ENCODE results near the gene SCUBE1. TPM values are rescaled to one million over a fixed set of nuclear protein-coding genes. Genes with fewer than 3 reads are reported as not detected.

The SCUBE1 gene
- total and polyA plus RNA-seq, 2 experiments from 2014 or later: 0.81 to 3.2 TPM

DNA sequence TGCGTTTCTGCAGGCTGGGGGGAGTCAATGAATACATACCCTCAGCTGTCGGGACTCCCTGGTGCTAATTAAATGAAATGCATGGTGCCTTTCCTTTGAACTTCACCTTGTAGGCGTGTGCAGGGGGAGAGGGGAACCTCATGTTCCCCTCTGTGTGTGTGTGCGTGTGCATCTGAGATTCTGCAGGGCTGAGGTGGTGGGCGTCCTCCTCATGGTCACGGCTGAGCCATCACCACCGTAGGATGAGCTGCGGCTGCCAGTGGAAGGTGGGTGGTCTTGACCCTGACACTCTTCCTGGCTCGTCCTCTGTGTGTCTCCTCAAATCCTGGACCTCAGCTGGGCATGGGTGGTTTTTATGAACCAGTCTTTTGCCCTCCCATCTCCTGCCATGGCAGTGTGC, 103.2 kb downstream of the SCUBE1 start:
- no peaks in the 10 kb centered on the region for H3K9me2 ChIP-seq (ENCODE audit: insufficient read depth)
- H3K4me3 ChIP-seq: no peak overlapping the region
- H3K4me1 ChIP-seq (ENCODE audit: insufficient read depth): no peaks in the 10 kb centered on the region
- no peaks in the 10 kb centered on the region for H3K79me2 ChIP-seq (replicated peaks; ENCODE audit: insufficient read depth)
- no peaks in the 10 kb centered on the region for H3K36me3 ChIP-seq (ENCODE audit: insufficient read depth)
- no peak for DNase-seq (ENCODE audit: low spot score)
- no peak overlapping the region for H3K4me3 Mint-ChIP-seq
- no peaks in the 10 kb centered on the region for H3K27me3 ChIP-seq (ENCODE audit: insufficient read depth)
- H3K36me3 Mint-ChIP-seq (ENCODE audit: low read depth): no peaks in the 10 kb centered on the region
- H3K9me3 Mint-ChIP-seq: no peaks in the 10 kb centered on the region
- H3K27me3 Mint-ChIP-seq (ENCODE audit: insufficient read depth, low read depth, poor library complexity): peaks cover 8% of the 10 kb centered on the region
- H3K27ac Mint-ChIP-seq: no peak overlapping the region
- H3K27ac ChIP-seq (ENCODE audit: low read depth): no peak overlapping the region
- no peak for ATAC-seq
- H3F3A ChIP-seq (replicated peaks; ENCODE audit: low read depth): no peaks in the 10 kb centered on the region
- no peaks in the 10 kb centered on the region for H4K20me1 ChIP-seq (replicated peaks; ENCODE audit: insufficient read depth)
- H3K4me2 ChIP-seq: no peak overlapping the region
- no peak overlapping the region for H2AFZ ChIP-seq
- peaks cover 3% of the 10 kb centered on the region; the same call in 1 of the 3 replicates for H3K4me1 Mint-ChIP-seq
- TF ChIP-seq, protein P1, sequence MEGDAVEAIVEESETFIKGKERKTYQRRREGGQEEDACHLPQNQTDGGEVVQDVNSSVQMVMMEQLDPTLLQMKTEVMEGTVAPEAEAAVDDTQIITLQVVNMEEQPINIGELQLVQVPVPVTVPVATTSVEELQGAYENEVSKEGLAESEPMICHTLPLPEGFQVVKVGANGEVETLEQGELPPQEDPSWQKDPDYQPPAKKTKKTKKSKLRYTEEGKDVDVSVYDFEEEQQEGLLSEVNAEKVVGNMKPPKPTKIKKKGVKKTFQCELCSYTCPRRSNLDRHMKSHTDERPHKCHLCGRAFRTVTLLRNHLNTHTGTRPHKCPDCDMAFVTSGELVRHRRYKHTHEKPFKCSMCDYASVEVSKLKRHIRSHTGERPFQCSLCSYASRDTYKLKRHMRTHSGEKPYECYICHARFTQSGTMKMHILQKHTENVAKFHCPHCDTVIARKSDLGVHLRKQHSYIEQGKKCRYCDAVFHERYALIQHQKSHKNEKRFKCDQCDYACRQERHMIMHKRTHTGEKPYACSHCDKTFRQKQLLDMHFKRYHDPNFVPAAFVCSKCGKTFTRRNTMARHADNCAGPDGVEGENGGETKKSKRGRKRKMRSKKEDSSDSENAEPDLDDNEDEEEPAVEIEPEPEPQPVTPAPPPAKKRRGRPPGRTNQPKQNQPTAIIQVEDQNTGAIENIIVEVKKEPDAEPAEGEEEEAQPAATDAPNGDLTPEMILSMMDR (conservative IDR thresholded peaks at IDR 0.05; ENCODE audit: low read depth in 2 of 2): no peak

DNA sequence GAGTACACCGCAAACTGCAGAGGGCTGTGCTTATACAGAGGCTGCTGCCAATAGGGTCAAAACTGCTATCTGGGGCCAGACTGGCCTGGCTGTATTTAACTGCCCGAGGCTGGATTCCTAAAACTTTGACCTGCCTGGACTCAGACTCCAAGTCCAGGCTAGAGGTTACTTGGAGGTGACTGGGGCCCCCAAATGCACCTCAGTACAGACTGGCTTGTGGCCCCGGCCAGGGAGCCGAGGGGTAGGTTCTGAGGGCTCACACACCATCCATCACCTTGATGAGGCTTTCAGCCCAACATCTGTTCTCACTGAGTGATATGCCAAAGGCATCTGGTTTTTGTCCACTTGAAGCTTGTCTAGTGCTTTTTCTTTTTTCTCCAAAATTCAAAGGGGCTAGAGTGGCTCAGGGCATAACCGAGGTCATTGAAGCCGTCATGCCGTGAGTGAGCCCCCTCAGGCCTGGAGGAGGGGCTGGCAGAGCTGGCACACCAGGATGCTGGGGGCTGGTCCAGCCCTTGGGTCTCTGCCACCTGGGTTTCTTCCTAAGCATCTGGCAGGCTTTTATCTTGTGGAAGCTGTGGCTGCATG, 103.9 kb downstream of the SCUBE1 start:
- Mint-ChIP-seq H3K27ac (no peak overlapping the region), H3K4me1 (peaks cover 3% of the 10 kb centered on the region; the same call in 1 of the 3 replicates), H3K27me3 (ENCODE audit: insufficient read depth, low read depth, poor library complexity) (peaks cover 8% of the 10 kb centered on the region), H3K36me3 (ENCODE audit: low read depth) (no peaks in the 10 kb centered on the region), H3K9me3 (no peaks in the 10 kb centered on the region), H3K4me3 (no peak overlapping the region)
- Histone ChIP-seq H3K36me3 (ENCODE audit: insufficient read depth) (no peaks in the 10 kb centered on the region), H3F3A (replicated peaks; ENCODE audit: low read depth) (no peaks in the 10 kb centered on the region), H3K4me3 (no peak overlapping the region), H2AFZ (no peak overlapping the region), H3K27me3 (ENCODE audit: insufficient read depth) (no peaks in the 10 kb centered on the region), H3K79me2 (replicated peaks; ENCODE audit: insufficient read depth) (no peaks in the 10 kb centered on the region), H3K9me2 (ENCODE audit: insufficient read depth) (no peaks in the 10 kb centered on the region), H4K20me1 (replicated peaks; ENCODE audit: insufficient read depth) (no peaks in the 10 kb centered on the region), H3K27ac (ENCODE audit: low read depth) (no peak overlapping the region), H3K4me2 (no peak overlapping the region), H3K4me1 (ENCODE audit: insufficient read depth) (no peaks in the 10 kb centered on the region)
- no peak for TF ChIP-seq JUNB (IDR thresholded peaks at IDR 0.05; ENCODE audit: unreplicated experiment)
- TF ChIP-seq ZNF114 (CRISPR knock-in tag; IDR thresholded peaks at IDR 0.05): no peak
- no peak for TF ChIP-seq ZNF331 (CRISPR knock-in tag; IDR thresholded peaks at IDR 0.05; ENCODE audit: low read depth)
- no peak for TF ChIP-seq NANOG (IDR thresholded peaks at IDR 0.05; ENCODE audit: borderline replicate concordance)
- TF ChIP-seq EZH2phosphoT487 (IDR thresholded peaks at IDR 0.05; ENCODE audit: unreplicated experiment): no peak
- TF ChIP-seq, protein P2, sequence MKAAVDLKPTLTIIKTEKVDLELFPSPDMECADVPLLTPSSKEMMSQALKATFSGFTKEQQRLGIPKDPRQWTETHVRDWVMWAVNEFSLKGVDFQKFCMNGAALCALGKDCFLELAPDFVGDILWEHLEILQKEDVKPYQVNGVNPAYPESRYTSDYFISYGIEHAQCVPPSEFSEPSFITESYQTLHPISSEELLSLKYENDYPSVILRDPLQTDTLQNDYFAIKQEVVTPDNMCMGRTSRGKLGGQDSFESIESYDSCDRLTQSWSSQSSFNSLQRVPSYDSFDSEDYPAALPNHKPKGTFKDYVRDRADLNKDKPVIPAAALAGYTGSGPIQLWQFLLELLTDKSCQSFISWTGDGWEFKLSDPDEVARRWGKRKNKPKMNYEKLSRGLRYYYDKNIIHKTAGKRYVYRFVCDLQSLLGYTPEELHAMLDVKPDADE (IDR thresholded peaks at IDR 0.05): no peak
- TF ChIP-seq EZH2 (IDR thresholded peaks at IDR 0.05; ENCODE audit: low read depth, unreplicated experiment): no peak
- no peak for TF ChIP-seq POLR2AphosphoS5 (IDR thresholded peaks at IDR 0.05; ENCODE audit: low read depth)
- no peak for DNase-seq (ENCODE audit: low spot score)
- no peak for ATAC-seq
